ENCODE measurements around the gene EBP. TPM values are rescaled to one million over a fixed set of nuclear protein-coding genes. Genes with fewer than 3 reads are reported as not detected.
"Not testable (repeated sequence)": the region's sequence is repeated elsewhere in the genome, so short reads cannot be mapped to it uniquely, and the experiment has no call there.

The EBP gene
- total RNA-seq, 2 experiments from 2014 or later = 338 to 344 TPM

DNA sequence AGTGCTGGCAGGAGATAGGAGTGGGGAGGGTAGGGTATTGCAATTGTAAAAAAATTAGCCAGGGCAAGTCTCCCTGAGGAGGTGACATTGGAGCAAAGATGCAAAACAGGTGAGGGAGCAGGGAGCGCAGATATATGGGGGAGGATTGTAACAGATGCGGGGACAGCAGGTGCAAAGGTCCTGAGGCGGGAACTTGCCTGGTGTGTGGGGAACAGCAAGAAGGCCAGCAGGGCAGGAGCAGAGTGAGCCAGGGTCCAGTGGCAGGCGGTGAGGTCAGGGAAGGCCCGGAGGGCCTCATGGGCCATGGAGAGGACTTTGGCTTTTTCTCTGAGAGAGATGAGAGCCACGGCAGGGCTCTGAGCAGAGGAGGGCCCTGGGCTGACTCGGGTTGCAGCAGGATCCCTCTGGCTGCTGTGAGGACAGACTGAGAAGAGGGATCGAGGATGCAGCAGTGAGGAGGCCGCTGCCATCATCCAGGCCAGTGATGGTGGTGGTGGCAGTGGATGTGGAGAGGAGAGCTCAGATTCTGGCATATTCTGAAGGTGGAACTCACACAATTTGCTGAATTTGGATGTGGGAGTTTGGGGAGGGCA is 6.6 kb upstream of the EBP start:
- no peak overlapping the region for H3K4me3 Mint-ChIP-seq
- H3K36me3 Mint-ChIP-seq (ENCODE audit: low read depth) = peaks cover 33% of the 10 kb centered on the region
- no peak overlapping the region for H3K27ac Mint-ChIP-seq
- no peaks in the 10 kb centered on the region for H3K9me3 Mint-ChIP-seq (ENCODE audit: insufficient read depth)
- H3K27me3 Mint-ChIP-seq (ENCODE audit: low read depth) = no peaks in the 10 kb centered on the region
- ChIA-PET POLR2A (no interaction called here), CTCF (no interaction called here)
- peaks cover 47% of the 10 kb centered on the region for H3K4me1 Mint-ChIP-seq (ENCODE audit: low read depth)
- no peak for ATAC-seq
- DNase-seq = no peak

DNA sequence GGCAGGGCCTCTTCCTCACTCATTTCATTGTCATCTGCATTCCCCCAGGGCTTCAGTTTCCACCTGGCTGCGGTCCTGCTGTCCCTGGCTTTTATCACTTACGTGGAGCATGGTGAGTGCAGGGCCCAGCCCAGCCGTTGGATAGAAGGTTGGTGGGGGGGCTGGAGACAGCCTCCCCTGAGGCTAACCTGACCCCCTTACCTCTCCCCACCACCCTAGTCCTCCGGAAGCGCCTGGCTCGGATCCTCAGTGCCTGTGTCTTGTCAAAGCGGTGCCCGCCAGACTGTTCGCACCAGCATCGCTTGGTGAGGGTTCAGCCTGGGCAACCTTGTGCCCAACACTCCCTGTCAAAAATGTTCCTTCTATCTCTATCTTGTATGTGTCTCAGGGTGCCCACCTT is 5.8 kb upstream of the EBP start:
- H3K27me3 Mint-ChIP-seq (ENCODE audit: low read depth) = no peaks in the 10 kb centered on the region
- peaks cover 34% of the 10 kb centered on the region for H3K36me3 Mint-ChIP-seq (ENCODE audit: low read depth)
- H3K4me1 Mint-ChIP-seq (ENCODE audit: low read depth) = peaks cover 47% of the 10 kb centered on the region
- no peaks in the 10 kb centered on the region for H3K9me3 Mint-ChIP-seq (ENCODE audit: insufficient read depth)
- ATAC-seq (no peak), DNase-seq (no peak)
- no peak overlapping the region for H3K4me3 Mint-ChIP-seq
- no peak overlapping the region for H3K27ac Mint-ChIP-seq
- ChIA-PET CTCF (no interaction called here), POLR2A (no interaction called here)

- Mint-ChIP-seq H3K4me3 (no peak overlapping the region), H3K4me1 (ENCODE audit: low read depth) (peaks cover 47% of the 10 kb centered on the region), H3K36me3 (ENCODE audit: low read depth) (peaks cover 33% of the 10 kb centered on the region), H3K27me3 (ENCODE audit: low read depth) (no peaks in the 10 kb centered on the region), H3K9me3 (ENCODE audit: insufficient read depth) (no peaks in the 10 kb centered on the region), H3K27ac (peak overlapping the region; percentile 48)
- DNase-seq (no peak), ATAC-seq (no peak)
- CTCF ChIA-PET = no interaction called here
- POLR2A ChIA-PET = no interaction called here
These were observed 5.3 kb upstream of the EBP start for GRCh38 chrX:48516285-48516684.

- Mint-ChIP-seq H3K4me3 (no peak overlapping the region), H3K4me1 (ENCODE audit: low read depth) (peaks cover 43% of the 10 kb centered on the region), H3K9me3 (ENCODE audit: insufficient read depth) (no peaks in the 10 kb centered on the region), H3K36me3 (ENCODE audit: low read depth) (peaks cover 28% of the 10 kb centered on the region), H3K27ac (peak overlapping the region; percentile 34), H3K27me3 (ENCODE audit: low read depth) (no peaks in the 10 kb centered on the region)
- ChIA-PET POLR2A (no interaction called here), CTCF (no interaction called here)
- DNase-seq = no peak
- ATAC-seq = no peak
These were observed 4.6 kb upstream of the EBP start for GRCh38 chrX:48516987-48517386.

- H3K27ac Mint-ChIP-seq = peak overlapping the region; percentile 99
- H3K27me3 Mint-ChIP-seq (ENCODE audit: low read depth); H3K9me3 Mint-ChIP-seq (ENCODE audit: insufficient read depth); DNase-seq; ATAC-seq; CTCF ChIA-PET; H3K4me3 Mint-ChIP-seq; POLR2A ChIA-PET: not testable (repeated sequence)
- H3K4me1 Mint-ChIP-seq (ENCODE audit: low read depth) = peaks cover 45% of the 10 kb centered on the region
- H3K36me3 Mint-ChIP-seq (ENCODE audit: low read depth) = peaks cover 35% of the 10 kb centered on the region
These were observed 2.1 kb upstream of the EBP start for GRCh38 chrX:48519481-48519880.

- Mint-ChIP-seq H3K27me3 (ENCODE audit: low read depth) (no peaks in the 10 kb centered on the region), H3K4me3 (peak overlapping the region; percentile 89), H3K27ac (peak overlapping the region; percentile 99), H3K4me1 (ENCODE audit: low read depth) (peaks cover 42% of the 10 kb centered on the region), H3K9me3 (ENCODE audit: insufficient read depth) (no peaks in the 10 kb centered on the region), H3K36me3 (ENCODE audit: low read depth) (peaks cover 39% of the 10 kb centered on the region)
- DNase-seq (peak; percentile 46), ATAC-seq (no peak)
- ChIA-PET POLR2A (interaction anchor here (2.7 kb wide), 1 partner anchor 19 kb away, joined by 20 read pairs; the partner anchor contains the start of gene TBC1D25), CTCF (interaction anchor here (2.6 kb wide), 1 partner anchor 19 kb away, joined by 11 read pairs; the partner anchor contains the start of gene TBC1D25)
These were observed 1.2 kb upstream of the EBP start for GRCh38 chrX:48520455-48520854.

GRCh38 chrX:48520976-48521352 is 644 bp upstream of the EBP start:
- peaks cover 41% of the 10 kb centered on the region for H3K36me3 Mint-ChIP-seq (ENCODE audit: low read depth)
- peaks cover 43% of the 10 kb centered on the region for H3K4me1 Mint-ChIP-seq (ENCODE audit: low read depth)
- no peaks in the 10 kb centered on the region for H3K9me3 Mint-ChIP-seq (ENCODE audit: insufficient read depth)
- H3K27ac Mint-ChIP-seq = peak overlapping the region; percentile 99
- ATAC-seq = peak; percentile 1
- H3K4me3 Mint-ChIP-seq = peak overlapping the region; percentile 89
- H3K27me3 Mint-ChIP-seq (ENCODE audit: low read depth) = no peaks in the 10 kb centered on the region
- DNase-seq = no peak
- CTCF ChIA-PET = interaction anchor here (2.6 kb wide), 1 partner anchor 19 kb away, joined by 11 read pairs; the partner anchor contains the start of gene TBC1D25
- POLR2A ChIA-PET = interaction anchor here (0.7 to 2.7 kb wide), 3 partner anchors 8 to 53 kb away, joined by 4 to 20 read pairs (median 9); partner anchors contain the start of genes RBM3 and TBC1D25

DNA sequence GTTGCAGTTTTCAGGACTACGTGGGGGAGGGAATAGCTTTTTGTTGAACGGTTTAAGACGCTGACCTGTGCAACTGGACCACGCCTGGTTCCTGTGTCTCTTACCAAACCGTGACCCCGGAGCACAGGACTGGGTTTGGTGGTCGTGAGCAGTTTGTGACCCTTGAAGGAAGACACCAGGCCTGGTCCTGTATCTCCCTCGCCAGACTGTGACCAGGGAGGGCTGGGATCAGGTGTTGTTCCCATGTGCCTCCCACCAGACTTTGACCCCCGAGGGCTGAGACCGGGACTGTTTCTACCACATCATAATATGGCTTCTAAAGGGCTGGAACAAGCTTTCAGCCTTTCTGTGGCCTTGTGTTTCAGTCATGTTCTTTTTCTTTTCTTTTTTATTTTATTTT is 683 bp downstream of the EBP start:
- POLR2A ChIA-PET = interaction anchor here (0.5 to 2.7 kb wide), 4 partner anchors 17 to 52 kb away, joined by 3 to 20 read pairs (median 6); partner anchors contain the start of genes RBM3 and TBC1D25
- CTCF ChIA-PET = interaction anchor here (0.8 to 2.6 kb wide), 2 partner anchors 17 to 48 kb away, joined by 4 to 11 read pairs; partner anchors contain the start of gene TBC1D25
- Mint-ChIP-seq H3K36me3 (ENCODE audit: low read depth) (peaks cover 45% of the 10 kb centered on the region), H3K27ac (peak overlapping the region; percentile 99), H3K4me1 (ENCODE audit: low read depth) (peaks cover 41% of the 10 kb centered on the region), H3K27me3 (ENCODE audit: low read depth) (no peaks in the 10 kb centered on the region), H3K9me3 (ENCODE audit: insufficient read depth) (no peaks in the 10 kb centered on the region), H3K4me3 (peak overlapping the region; percentile 89)
- ATAC-seq = no peak
- DNase-seq = no peak

GRCh38 chrX:48523682-48524081 is 2.1 kb downstream of the EBP start:
- DNase-seq = no peak
- peaks cover 44% of the 10 kb centered on the region for H3K4me1 Mint-ChIP-seq (ENCODE audit: low read depth)
- H3K36me3 Mint-ChIP-seq (ENCODE audit: low read depth) = peaks cover 53% of the 10 kb centered on the region
- ChIA-PET POLR2A (no interaction called here), CTCF (no interaction called here)
- no peak for ATAC-seq
- H3K27me3 Mint-ChIP-seq (ENCODE audit: low read depth) = no peaks in the 10 kb centered on the region
- no peaks in the 10 kb centered on the region for H3K9me3 Mint-ChIP-seq (ENCODE audit: insufficient read depth)
- H3K4me3 Mint-ChIP-seq = peak overlapping the region; percentile 89
- peak overlapping the region; percentile 80 for H3K27ac Mint-ChIP-seq

GRCh38 chrX:48525853-48526252 is 4.2 kb downstream of the EBP start:
- CTCF ChIA-PET; POLR2A ChIA-PET; ATAC-seq; H3K27ac Mint-ChIP-seq; H3K9me3 Mint-ChIP-seq (ENCODE audit: insufficient read depth); DNase-seq; H3K27me3 Mint-ChIP-seq (ENCODE audit: low read depth): not testable (repeated sequence)
- H3K4me3 Mint-ChIP-seq = peak overlapping the region; percentile 12
- H3K4me1 Mint-ChIP-seq (ENCODE audit: low read depth) = peaks cover 35% of the 10 kb centered on the region
- H3K36me3 Mint-ChIP-seq (ENCODE audit: low read depth) = peaks cover 49% of the 10 kb centered on the region

DNA sequence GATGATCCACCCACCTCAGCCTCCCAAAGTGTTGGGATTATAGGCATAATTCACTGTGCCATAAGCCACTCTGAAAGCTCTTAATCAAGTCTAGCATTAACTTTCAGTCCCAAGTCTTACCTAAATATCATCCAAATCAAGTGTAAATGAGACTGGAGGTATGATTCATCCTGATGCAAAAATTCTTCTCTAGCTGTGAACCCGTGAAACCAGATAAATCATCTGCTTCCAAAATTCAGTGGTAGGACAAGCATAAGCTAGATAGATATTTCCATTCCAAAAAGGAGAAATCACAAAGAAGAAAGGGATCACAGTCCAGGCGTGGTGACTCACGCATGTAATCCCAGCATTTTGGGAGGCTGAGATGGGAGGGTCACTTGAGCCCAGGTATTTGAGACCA is 9.1 kb downstream of the EBP start:
- POLR2A ChIA-PET = interaction anchor here (0.6 to 1.0 kb wide), 2 partner anchors 9 to 33 kb away, joined by 3 read pairs; partner anchors contain the start of gene TBC1D25
- CTCF ChIA-PET = no interaction called here
- no peak overlapping the region for H3K27ac Mint-ChIP-seq
- peaks cover 47% of the 10 kb centered on the region for H3K4me1 Mint-ChIP-seq (ENCODE audit: low read depth)
- ATAC-seq (no peak), DNase-seq (no peak)
- H3K9me3 Mint-ChIP-seq (ENCODE audit: insufficient read depth) = no peaks in the 10 kb centered on the region
- peaks cover 30% of the 10 kb centered on the region for H3K36me3 Mint-ChIP-seq (ENCODE audit: low read depth)
- no peak overlapping the region for H3K4me3 Mint-ChIP-seq
- no peaks in the 10 kb centered on the region for H3K27me3 Mint-ChIP-seq (ENCODE audit: low read depth)

GRCh38 chrX:48531358-48531959 is 9.9 kb downstream of the EBP start:
- ChIA-PET POLR2A (interaction anchor here (0.6 to 1.0 kb wide), 2 partner anchors 8 to 548 kb away, joined by 3 read pairs; partner anchors contain the start of genes TBC1D25 and WDR45), CTCF (interaction anchor here (1.0 kb wide), 1 partner anchor 9 kb away, joined by 3 read pairs; no protein-coding TSS in a partner anchor)
- H3K4me3 Mint-ChIP-seq = no peak overlapping the region
- H3K27ac Mint-ChIP-seq = peak overlapping the region; percentile 76
- ATAC-seq = peak; percentile 55
- DNase-seq = no peak
- no peaks in the 10 kb centered on the region for H3K27me3 Mint-ChIP-seq (ENCODE audit: low read depth)
- H3K36me3 Mint-ChIP-seq (ENCODE audit: low read depth) = peaks cover 25% of the 10 kb centered on the region
- no peaks in the 10 kb centered on the region for H3K9me3 Mint-ChIP-seq (ENCODE audit: insufficient read depth)
- H3K4me1 Mint-ChIP-seq (ENCODE audit: low read depth) = peaks cover 43% of the 10 kb centered on the region

All from activated CD8-positive, alpha-beta T cell treated with anti-CD3 and anti-CD28 coated beads, Interleukin-2, amount 10 ng/mL, durations not matched to agents 7 days and 5 days (primary cell).